Neural progenitor cell (in vitro differentiated cells): ENCODE results near the gene PBOV1. TPM values are rescaled to one million over a fixed set of nuclear protein-coding genes. Genes with fewer than 3 reads are reported as not detected.

Experiments
- DNase-seq: peaks from one replicate; pipeline ENCODE4 v3.0.0-alpha.2; 2016; ENCODE audit warnings: low spot score
- H2AFZ ChIP-seq: fragments of 200-600 bp; sonication (generic); replicated peaks from 2 replicates; pipeline ENCODE4 v1.6.1; 2016; ENCODE audit warnings: antibody characterized with exemption
- H3F3A ChIP-seq: fragments of 200-600 bp; sonication (generic); 2 replicates; pipeline ENCODE4 v1.6.1; 2016; ENCODE audit warnings: antibody characterized with exemption, low read depth
- H3K27ac ChIP-seq: fragments of 200-600 bp; sonication (generic); 2 replicates; pipeline ENCODE4 v1.5.1; 2016; ENCODE audit warnings: mild to moderate bottlenecking
- H3K27me3 ChIP-seq: fragments of 200-600 bp; sonication (generic); 2 replicates; pipeline ENCODE4 v1.6.1; 2016; ENCODE audit warnings: mild to moderate bottlenecking, moderate library complexity
- H3K36me3 ChIP-seq: fragments of 200-600 bp; sonication (generic); 2 replicates; pipeline ENCODE4 v1.5.1; 2016
- H3K4me1 ChIP-seq: fragments of 200-600 bp; sonication (generic); 2 replicates; pipeline ENCODE4 v1.6.1; 2016; ENCODE audit warnings: mixed run types
- H3K4me2 ChIP-seq: fragments of 200-600 bp; sonication (generic); 2 replicates; pipeline ENCODE4 v1.6.1; 2016
- H3K4me3 ChIP-seq: fragments of 200-600 bp; sonication (generic); 2 replicates; pipeline ENCODE4 v1.5.1; 2016
- H3K79me2 ChIP-seq: fragments of 200-600 bp; sonication (generic); 2 replicates; pipeline ENCODE4 v1.6.1; 2016; ENCODE audit warnings: low read depth
- H3K9ac ChIP-seq: fragments of 200-600 bp; sonication (generic); 2 replicates; pipeline ENCODE4 v1.6.1; 2016
- H3K9me3 ChIP-seq: fragments of 200-600 bp; sonication (generic); 2 replicates; pipeline ENCODE4 v1.5.1; 2016; ENCODE audit warnings: low read depth
- H4K20me1 ChIP-seq: fragments of 200-600 bp; sonication (generic); 2 replicates; pipeline ENCODE4 v1.6.1; 2016; ENCODE audit warnings: low read depth
- H3K27ac Mint-ChIP-seq: 3 replicates; pipeline ENCODE4 v1.8.0; 2021; ENCODE audit warnings: mixed read lengths
- H3K27me3 Mint-ChIP-seq: 2 replicates; pipeline ENCODE4 v1.8.0; 2022; ENCODE audit warnings: low read depth, mild to moderate bottlenecking, inconsistent platforms, moderate library complexity, mixed read lengths; ENCODE audit not compliant: insufficient read depth
- H3K36me3 Mint-ChIP-seq: 3 replicates; pipeline ENCODE4 v1.8.0; 2021; ENCODE audit warnings: mixed read lengths
- H3K4me1 Mint-ChIP-seq: 3 replicates; pipeline ENCODE4 v1.8.0; 2021; ENCODE audit warnings: mixed read lengths
- H3K4me3 Mint-ChIP-seq: 3 replicates; pipeline ENCODE4 v1.8.0; 2021; ENCODE audit warnings: mild to moderate bottlenecking, moderate library complexity, mixed read lengths
- H3K9me3 Mint-ChIP-seq: 3 replicates; pipeline ENCODE4 v1.8.0; 2020; ENCODE audit warnings: mixed read lengths
- CTCF ChIP-seq: fragments of 200-600 bp; sonication (generic); IDR thresholded peaks from 2 replicates; pipeline ENCODE4 v1.5.1; 2017; ENCODE audit warnings: antibody characterized with exemption, mild to moderate bottlenecking
- EZH2 ChIP-seq: fragments of 200-600 bp; sonication (generic); IDR thresholded peaks from 2 replicates; pipeline ENCODE4 v1.6.1; 2017; ENCODE audit warnings: antibody characterized with exemption, mild to moderate bottlenecking, moderate library complexity
- EZH2phosphoT487 ChIP-seq: fragments of 200-600 bp; sonication (generic); IDR thresholded peaks from 2 replicates; pipeline ENCODE4 v1.6.1; 2017; ENCODE audit warnings: antibody characterized with exemption
- total RNA-seq: library from RNA; depleted of rRNA; stranded (reverse); fragments of >200 nt; gene quantifications from 2 replicates; pipeline ENCODE4 v1.2.3, GENCODE V29; 2015; ENCODE audit warnings: low replicate concordance

The PBOV1 gene
- total RNA-seq, 1 donor from 2014 or later: not detected

GRCh38 chr6:138240476-138241245 lies 22.4 kb upstream of the PBOV1 start:
- no peaks in the 10 kb centered on the region for H3K27me3 Mint-ChIP-seq
- H3K4me1 Mint-ChIP-seq: no peaks in the 10 kb centered on the region
- no peaks in the 10 kb centered on the region for H3K27me3 ChIP-seq
- no peaks in the 10 kb centered on the region for H3K36me3 Mint-ChIP-seq
- H3K36me3 ChIP-seq: no peaks in the 10 kb centered on the region
- H3F3A ChIP-seq: no peaks in the 10 kb centered on the region
- H3K9me3 Mint-ChIP-seq: no peaks in the 10 kb centered on the region
- no peak for DNase-seq
- no peak overlapping the region for H3K9ac ChIP-seq
- H3K4me3 Mint-ChIP-seq: no peak overlapping the region
- no peaks in the 10 kb centered on the region for H3K9me3 ChIP-seq
- H4K20me1 ChIP-seq: no peaks in the 10 kb centered on the region
- no peaks in the 10 kb centered on the region for H3K4me1 ChIP-seq
- no peak overlapping the region for H2AFZ ChIP-seq
- H3K4me2 ChIP-seq: no peak overlapping the region
- H3K4me3 ChIP-seq: no peak overlapping the region
- H3K27ac Mint-ChIP-seq: no peak overlapping the region
- H3K79me2 ChIP-seq: no peaks in the 10 kb centered on the region
- H3K27ac ChIP-seq: no peak overlapping the region
- no peak for TF ChIP-seq EZH2
- TF ChIP-seq CTCF: no peak
- TF ChIP-seq EZH2phosphoT487: no peak

GRCh38 chr6:138239774-138240173 lies 21.5 kb upstream of the PBOV1 start:
- no peaks in the 10 kb centered on the region for H3K36me3 ChIP-seq
- no peaks in the 10 kb centered on the region for H3K9me3 ChIP-seq
- Mint-ChIP-seq H3K4me1 (no peaks in the 10 kb centered on the region), H3K9me3 (no peaks in the 10 kb centered on the region), H3K27ac (no peak overlapping the region), H3K4me3 (no peak overlapping the region), H3K36me3 (no peaks in the 10 kb centered on the region), H3K27me3 (no peaks in the 10 kb centered on the region)
- no peak overlapping the region for H3K27ac ChIP-seq
- no peak overlapping the region for H2AFZ ChIP-seq
- no peaks in the 10 kb centered on the region for H3K79me2 ChIP-seq
- H3K27me3 ChIP-seq: no peaks in the 10 kb centered on the region
- H3K4me3 ChIP-seq: no peak overlapping the region
- H3K4me1 ChIP-seq: no peaks in the 10 kb centered on the region
- no peaks in the 10 kb centered on the region for H3F3A ChIP-seq
- DNase-seq: no peak
- no peak overlapping the region for H3K4me2 ChIP-seq
- no peak for TF ChIP-seq EZH2phosphoT487
- no peak for TF ChIP-seq EZH2
- no peak overlapping the region for H3K9ac ChIP-seq
- H4K20me1 ChIP-seq: no peaks in the 10 kb centered on the region

GRCh38 chr6:138238368-138238767 lies 20.1 kb upstream of the PBOV1 start:
- no peak overlapping the region for H2AFZ ChIP-seq
- no peak overlapping the region for H3K27ac ChIP-seq
- H4K20me1 ChIP-seq: no peaks in the 10 kb centered on the region
- Mint-ChIP-seq H3K27me3 (no peaks in the 10 kb centered on the region), H3K4me1 (no peaks in the 10 kb centered on the region), H3K36me3 (no peaks in the 10 kb centered on the region), H3K27ac (no peak overlapping the region), H3K9me3 (no peaks in the 10 kb centered on the region), H3K4me3 (no peak overlapping the region)
- no peaks in the 10 kb centered on the region for H3K4me1 ChIP-seq
- no peak overlapping the region for H3K9ac ChIP-seq
- DNase-seq: no peak
- no peak overlapping the region for H3K4me2 ChIP-seq
- no peaks in the 10 kb centered on the region for H3K36me3 ChIP-seq
- H3F3A ChIP-seq: no peaks in the 10 kb centered on the region
- TF ChIP-seq EZH2phosphoT487: no peak
- TF ChIP-seq EZH2: no peak
- no peak for TF ChIP-seq CTCF
- H3K27me3 ChIP-seq: no peaks in the 10 kb centered on the region
- H3K79me2 ChIP-seq: no peaks in the 10 kb centered on the region
- H3K9me3 ChIP-seq: no peaks in the 10 kb centered on the region
- H3K4me3 ChIP-seq: no peak overlapping the region

- Histone ChIP-seq H3K36me3 (no peaks in the 10 kb centered on the region), H3K79me2 (no peaks in the 10 kb centered on the region), H3K27me3 (no peaks in the 10 kb centered on the region), H3F3A (no peaks in the 10 kb centered on the region), H3K4me1 (no peaks in the 10 kb centered on the region), H3K9me3 (no peaks in the 10 kb centered on the region), H3K9ac (no peak overlapping the region), H3K4me2 (no peak overlapping the region), H2AFZ (no peak overlapping the region), H3K4me3 (no peak overlapping the region), H3K27ac (no peak overlapping the region), H4K20me1 (no peaks in the 10 kb centered on the region)
- no peaks in the 10 kb centered on the region for H3K9me3 Mint-ChIP-seq
- no peak for DNase-seq
- no peak overlapping the region for H3K27ac Mint-ChIP-seq
- TF ChIP-seq EZH2phosphoT487 (no peak), EZH2 (no peak), CTCF (no peak)
- no peaks in the 10 kb centered on the region for H3K4me1 Mint-ChIP-seq
- H3K36me3 Mint-ChIP-seq: no peaks in the 10 kb centered on the region
- H3K4me3 Mint-ChIP-seq: no peak overlapping the region
- no peaks in the 10 kb centered on the region for H3K27me3 Mint-ChIP-seq
Measured at GRCh38 chr6:138237463-138237862, 19.2 kb upstream of the PBOV1 start.
